MM.1S (cell line): ENCODE results near the gene TMEM51.

ENCODE experiments used
- EZH2 ChIP-seq: fragments of 300-600 bp; sonication (generic); optimal IDR thresholded peaks from 2 replicates; pipeline ENCODE3; 2017; ENCODE audit warnings: low read depth, mild to moderate bottlenecking, antibody characterized with exemption, low read length, mixed read lengths
- EZH2phosphoT487 ChIP-seq: fragments of 300-600 bp; sonication (generic); IDR thresholded peaks from 2 replicates; pipeline ENCODE4 v1.6.1; 2018; ENCODE audit warnings: antibody characterized with exemption, low read length
- TF ChIP-seq, protein P1 (sequence below): fragments of 300-600 bp; sonication (generic); IDR thresholded peaks from 2 replicates; pipeline ENCODE4 v1.5.1; 2016; ENCODE audit warnings: antibody characterized with exemption, low read length, mixed read lengths

- TF ChIP-seq, protein P1, sequence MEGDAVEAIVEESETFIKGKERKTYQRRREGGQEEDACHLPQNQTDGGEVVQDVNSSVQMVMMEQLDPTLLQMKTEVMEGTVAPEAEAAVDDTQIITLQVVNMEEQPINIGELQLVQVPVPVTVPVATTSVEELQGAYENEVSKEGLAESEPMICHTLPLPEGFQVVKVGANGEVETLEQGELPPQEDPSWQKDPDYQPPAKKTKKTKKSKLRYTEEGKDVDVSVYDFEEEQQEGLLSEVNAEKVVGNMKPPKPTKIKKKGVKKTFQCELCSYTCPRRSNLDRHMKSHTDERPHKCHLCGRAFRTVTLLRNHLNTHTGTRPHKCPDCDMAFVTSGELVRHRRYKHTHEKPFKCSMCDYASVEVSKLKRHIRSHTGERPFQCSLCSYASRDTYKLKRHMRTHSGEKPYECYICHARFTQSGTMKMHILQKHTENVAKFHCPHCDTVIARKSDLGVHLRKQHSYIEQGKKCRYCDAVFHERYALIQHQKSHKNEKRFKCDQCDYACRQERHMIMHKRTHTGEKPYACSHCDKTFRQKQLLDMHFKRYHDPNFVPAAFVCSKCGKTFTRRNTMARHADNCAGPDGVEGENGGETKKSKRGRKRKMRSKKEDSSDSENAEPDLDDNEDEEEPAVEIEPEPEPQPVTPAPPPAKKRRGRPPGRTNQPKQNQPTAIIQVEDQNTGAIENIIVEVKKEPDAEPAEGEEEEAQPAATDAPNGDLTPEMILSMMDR, result no peak
- TF ChIP-seq EZH2 (no peak), EZH2phosphoT487 (no peak)
Observed at GRCh38 chr1:15145327-15145726, 8.2 kb upstream of the TMEM51 start.
